H1 (cell line): ENCODE data around the gene CTSL.

Source experiments
- ATF3 ChIP-seq: IDR thresholded peaks from 2 replicates; pipeline ENCODE4 v1.6.1; 2011; ENCODE audit warnings: low read depth, mild to moderate bottlenecking, low read length; ENCODE audit not compliant: insufficient read depth
- CHD2 ChIP-seq: IDR thresholded peaks from 2 replicates; pipeline ENCODE4 v1.6.1; 2012; ENCODE audit warnings: low read length, improper control_type of control experiment
- EZH2 ChIP-seq: fragments of 200-600 bp; sonication (generic); IDR thresholded peaks from 2 replicates; pipeline ENCODE4 v1.7.1; 2012; ENCODE audit warnings: low read depth, mild to moderate bottlenecking, moderate library complexity, low read length, inconsistent platforms; ENCODE audit not compliant: severe bottlenecking
- GTF2F1 ChIP-seq: IDR thresholded peaks from 2 replicates; pipeline ENCODE4 v1.6.1; 2012; ENCODE audit warnings: low read depth, low read length, improper control_type of control experiment, borderline replicate concordance
- POLR2A ChIP-seq, 2 experiments: IDR thresholded peaks; 1 replicate in 1 of 2; 2 replicates in 1 of 2; pipeline ENCODE4 v1.6.1; 2011; ENCODE audit warnings: low read depth in 2 of 2, low read length in 2 of 2, mild to moderate bottlenecking in 2 of 2; ENCODE audit errors: control extremely low read depth in 1 of 2
- RBBP5 ChIP-seq: IDR thresholded peaks from 2 replicates; pipeline ENCODE4 v1.7.1; 2012; ENCODE audit warnings: low read depth, mild to moderate bottlenecking, inconsistent platforms, low read length, moderate library complexity, borderline replicate concordance
- TAF7 ChIP-seq: optimal IDR thresholded peaks from 2 replicates; pipeline ENCODE3; 2011; ENCODE audit warnings: low read depth, mild to moderate bottlenecking, inconsistent platforms, low read length, moderate library complexity, borderline replicate concordance
- USF2 ChIP-seq: IDR thresholded peaks from 2 replicates; pipeline ENCODE4 v1.6.1; 2011; ENCODE audit warnings: low read length, improper control_type of control experiment
- TF ChIP-seq, protein P1 (sequence below), 3 experiments: IDR thresholded peaks; 1 replicate in 2 of 3; 2 replicates in 1 of 3; pipeline versions ENCODE4 v1.5.1 to v1.6.1; 2011; ENCODE audit warnings: low read length in 3 of 3, mild to moderate bottlenecking in 3 of 3, inconsistent platforms in 2 of 3, low read depth in 1 of 3, moderate library complexity in 1 of 3; ENCODE audit not compliant: insufficient read depth in 1 of 3; ENCODE audit errors: control extremely low read depth in 1 of 3

DNA sequence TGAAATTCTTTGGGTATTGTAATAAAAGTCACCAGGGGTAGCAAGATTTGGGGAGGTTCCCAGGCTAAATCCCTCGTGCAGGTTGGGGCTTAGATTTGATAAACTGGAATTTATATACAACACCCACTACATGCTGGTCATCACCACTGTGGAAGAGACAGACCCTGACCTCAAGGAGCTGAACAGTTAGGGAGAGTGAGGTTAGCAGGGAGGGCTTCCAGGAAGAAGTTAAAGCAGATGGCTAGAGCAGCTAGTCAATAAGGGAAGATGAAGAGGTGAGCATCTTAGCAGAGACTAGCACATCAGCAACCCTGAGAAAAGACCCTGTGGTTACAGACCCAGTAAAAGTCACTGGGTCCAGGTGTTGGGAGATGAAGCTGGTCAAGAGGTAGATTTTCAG is 6.4 kb downstream of the CTSL start:
- no peak for TF ChIP-seq EZH2
- no peak for TF ChIP-seq POLR2A (IDR thresholded peaks at IDR 0.05; ENCODE audit: control extremely low read depth in 1 of 2, low read depth in 2 of 2, low read length in 2 of 2)
- no peak for TF ChIP-seq TAF7
- TF ChIP-seq, protein P1, sequence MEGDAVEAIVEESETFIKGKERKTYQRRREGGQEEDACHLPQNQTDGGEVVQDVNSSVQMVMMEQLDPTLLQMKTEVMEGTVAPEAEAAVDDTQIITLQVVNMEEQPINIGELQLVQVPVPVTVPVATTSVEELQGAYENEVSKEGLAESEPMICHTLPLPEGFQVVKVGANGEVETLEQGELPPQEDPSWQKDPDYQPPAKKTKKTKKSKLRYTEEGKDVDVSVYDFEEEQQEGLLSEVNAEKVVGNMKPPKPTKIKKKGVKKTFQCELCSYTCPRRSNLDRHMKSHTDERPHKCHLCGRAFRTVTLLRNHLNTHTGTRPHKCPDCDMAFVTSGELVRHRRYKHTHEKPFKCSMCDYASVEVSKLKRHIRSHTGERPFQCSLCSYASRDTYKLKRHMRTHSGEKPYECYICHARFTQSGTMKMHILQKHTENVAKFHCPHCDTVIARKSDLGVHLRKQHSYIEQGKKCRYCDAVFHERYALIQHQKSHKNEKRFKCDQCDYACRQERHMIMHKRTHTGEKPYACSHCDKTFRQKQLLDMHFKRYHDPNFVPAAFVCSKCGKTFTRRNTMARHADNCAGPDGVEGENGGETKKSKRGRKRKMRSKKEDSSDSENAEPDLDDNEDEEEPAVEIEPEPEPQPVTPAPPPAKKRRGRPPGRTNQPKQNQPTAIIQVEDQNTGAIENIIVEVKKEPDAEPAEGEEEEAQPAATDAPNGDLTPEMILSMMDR (IDR thresholded peaks at IDR 0.05; ENCODE audit: control extremely low read depth in 1 of 3, insufficient read depth in 1 of 3, low read depth in 1 of 3, low read length in 3 of 3), result no peak
- TF ChIP-seq ATF3, result no peak
- TF ChIP-seq CHD2, result no peak
- no peak for TF ChIP-seq GTF2F1
- no peak for TF ChIP-seq USF2
- TF ChIP-seq RBBP5, result no peak
